Chondrocyte (in vitro differentiated cells): ENCODE data around the gene MMP11. TPM values are rescaled to one million over a fixed set of nuclear protein-coding genes. Genes with fewer than 3 reads are reported as not detected.
A peak's percentile ranks its signal among the peaks of the same experiment; 100 is the strongest.

ENCODE experiments used
- DNase-seq: peaks from one replicate; pipeline ENCODE4 v3.0.0; 2021; ENCODE audit warnings: mixed read lengths, low spot score
- H3K27ac Mint-ChIP-seq: one replicate; pipeline ENCODE4 v1.8.0; 2021; ENCODE audit warnings: mild to moderate bottlenecking, moderate library complexity, mixed read lengths; ENCODE audit not compliant: unreplicated experiment
- H3K27me3 Mint-ChIP-seq: 2 replicates; pipeline ENCODE4 v1.8.0; 2021; ENCODE audit warnings: low read depth, mixed read lengths
- H3K36me3 Mint-ChIP-seq: 2 replicates; pipeline ENCODE4 v1.8.0; 2021; ENCODE audit warnings: low read depth, mixed read lengths
- H3K4me1 Mint-ChIP-seq: 2 replicates; pipeline ENCODE4 v1.8.0; 2021; ENCODE audit warnings: low read depth, mild to moderate bottlenecking, mixed read lengths
- H3K4me3 Mint-ChIP-seq: one replicate; pipeline ENCODE4 v1.8.0; 2021; ENCODE audit warnings: mild to moderate bottlenecking, moderate library complexity, mixed read lengths; ENCODE audit not compliant: unreplicated experiment
- H3K9me3 Mint-ChIP-seq: 2 replicates; pipeline ENCODE4 v1.8.0; 2021; ENCODE audit warnings: low read depth, mixed read lengths
- CTCF ChIP-seq: fragments of 200-600 bp; sonication (generic); IDR thresholded peaks from 2 replicates; pipeline ENCODE4 v1.5.0; 2021; ENCODE audit warnings: antibody characterized with exemption, mild to moderate bottlenecking, moderate library complexity
- total RNA-seq: library from RNA; stranded (reverse); gene quantifications from 3 replicates; pipeline ENCODE4 v1.2.1, GENCODE V29; 2021

Gene MMP11
- total RNA-seq, 1 donor from 2014 or later: 172 TPM

- peaks cover 17% of the 10 kb centered on the region for H3K4me1 Mint-ChIP-seq
- peaks cover 2% of the 10 kb centered on the region for H3K36me3 Mint-ChIP-seq
- no peak overlapping the region for H3K27ac Mint-ChIP-seq
- TF ChIP-seq CTCF: no peak
- H3K4me3 Mint-ChIP-seq: no peak overlapping the region
- H3K27me3 Mint-ChIP-seq: no peaks in the 10 kb centered on the region
- H3K9me3 Mint-ChIP-seq: no peaks in the 10 kb centered on the region
- DNase-seq: no peak
These were observed 12.6 kb upstream of the MMP11 start for GRCh38 chr22:23760056-23760455.

DNA sequence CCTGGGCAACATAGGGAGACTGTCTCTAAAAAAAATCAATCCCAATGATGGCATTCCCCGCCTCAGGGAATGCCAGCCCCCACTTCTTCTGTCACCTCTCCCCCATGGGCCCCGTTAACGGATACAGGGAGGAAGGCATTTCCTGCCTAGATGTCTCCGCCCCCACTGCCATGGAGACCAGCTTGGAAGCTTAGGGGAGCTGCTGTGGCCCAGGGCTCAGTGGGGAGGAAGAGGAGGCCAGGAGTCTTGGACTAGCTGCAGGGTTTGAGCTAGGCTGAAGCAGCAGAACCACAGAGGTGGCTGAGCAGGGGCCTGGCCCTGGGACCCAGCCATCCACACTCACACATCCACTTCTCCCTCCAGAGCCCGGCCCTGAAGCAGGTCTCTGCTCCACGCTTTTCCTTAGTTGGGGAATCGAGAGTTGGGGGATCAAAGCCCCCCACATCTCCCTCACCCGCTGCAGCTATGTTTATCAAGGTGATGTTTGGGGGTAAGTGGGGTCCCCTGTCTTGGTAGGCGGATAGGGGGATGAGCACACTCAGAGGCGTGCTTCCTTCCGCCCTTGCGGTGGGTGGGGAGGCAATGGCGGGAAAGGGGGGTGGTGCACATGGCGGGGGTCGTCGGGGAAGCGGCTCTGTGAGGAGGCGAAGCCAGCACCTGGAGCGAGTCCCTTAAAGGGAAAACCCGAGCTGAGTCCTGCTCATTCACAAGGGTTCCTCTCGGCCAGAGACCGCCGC is 9.6 kb upstream of the MMP11 start, which contains the start of gene C22orf15:
TSS of gene C22orf15 (plus strand) at position 149 of the 737 bp plus-strand sequence. CDS start at position 466, 317 bp downstream.
- Mint-ChIP-seq H3K4me1 (peaks cover 27% of the 10 kb centered on the region), H3K4me3 (no peak within 1 kb of the TSS), H3K27ac (peak within 1 kb of the TSS; percentile 49), H3K9me3 (no peaks in the 10 kb centered on the region), H3K27me3 (no peaks in the 10 kb centered on the region), H3K36me3 (peaks cover 2% of the 10 kb centered on the region)
- TF ChIP-seq CTCF: no peak
- DNase-seq: no peak

- Mint-ChIP-seq H3K27me3 (no peaks in the 10 kb centered on the region), H3K4me3 (no peak overlapping the region), H3K27ac (peak overlapping the region; percentile 49), H3K36me3 (peaks cover 2% of the 10 kb centered on the region), H3K4me1 (peaks cover 27% of the 10 kb centered on the region), H3K9me3 (no peaks in the 10 kb centered on the region)
- TF ChIP-seq CTCF: no peak
- DNase-seq: no peak
These were observed 9.1 kb upstream of the MMP11 start for GRCh38 chr22:23763579-23763945.

DNA sequence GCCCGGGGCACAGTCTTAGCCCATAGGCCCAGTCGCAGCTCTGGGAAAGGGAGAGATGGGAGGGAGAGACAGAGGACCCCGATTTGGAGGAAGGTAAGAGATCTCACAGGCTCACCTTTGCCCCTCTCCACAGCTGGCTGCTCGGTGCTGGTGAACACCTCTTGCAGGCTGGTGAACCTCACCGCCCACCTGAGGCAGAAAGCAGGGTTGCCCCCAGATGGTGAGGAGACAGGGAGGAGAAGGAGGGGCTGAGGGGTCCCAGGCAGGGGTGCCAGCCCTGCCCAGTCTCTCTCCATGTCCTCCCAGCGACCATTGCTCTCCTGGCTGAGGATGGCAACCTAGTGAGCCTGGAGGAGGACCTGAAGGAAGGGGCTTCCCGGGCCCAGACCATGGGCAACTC is 8.7 kb upstream of the MMP11 start:
- H3K36me3 Mint-ChIP-seq: peaks cover 2% of the 10 kb centered on the region
- peak overlapping the region; percentile 49 for H3K27ac Mint-ChIP-seq
- no peak overlapping the region for H3K4me3 Mint-ChIP-seq
- H3K4me1 Mint-ChIP-seq: peaks cover 28% of the 10 kb centered on the region
- H3K9me3 Mint-ChIP-seq: no peaks in the 10 kb centered on the region
- no peak for TF ChIP-seq CTCF
- H3K27me3 Mint-ChIP-seq: no peaks in the 10 kb centered on the region
- no peak for DNase-seq

GRCh38 chr22:23764899-23765881 is 7.5 kb upstream of the MMP11 start:
- Mint-ChIP-seq H3K4me3 (no peak overlapping the region), H3K36me3 (peaks cover 2% of the 10 kb centered on the region), H3K27me3 (no peaks in the 10 kb centered on the region)

More at GRCh38 chr22:23764899-23765881, 7.5 kb upstream of the MMP11 start:
- no peak for DNase-seq
- Mint-ChIP-seq H3K4me1 (peaks cover 36% of the 10 kb centered on the region), H3K27ac (peak overlapping the region; percentile 76), H3K9me3 (no peaks in the 10 kb centered on the region)
- TF ChIP-seq CTCF: no peak
